Measurements from ENCODE around the gene KCNAB1. TPM values are rescaled to one million over a fixed set of nuclear protein-coding genes. Genes with fewer than 3 reads are reported as not detected.

The KCNAB1 gene
- polyA plus RNA-seq, 1 donor, result 2.5 TPM

GRCh38 chr3:156443079-156443478 lies 322.7 kb downstream of the KCNAB1 start:
- no peaks in the 10 kb centered on the region for H3K4me1 ChIP-seq (ENCODE audit: control insufficient read depth, insufficient read depth, low read length)
- H3K36me3 ChIP-seq (ENCODE audit: control insufficient read depth, insufficient read depth, low read length), result no peaks in the 10 kb centered on the region
- no CpG with 5 or more reads among the region's 5 CpGs for WGBS (ENCODE audit: insufficient coverage, low lambda C conversion rate)
- no peaks in the 10 kb centered on the region for H3K9me3 ChIP-seq (ENCODE audit: control insufficient read depth, low read depth, low read length)
- no peaks in the 10 kb centered on the region for H3K27me3 ChIP-seq (ENCODE audit: control insufficient read depth, insufficient read depth, low read length)
- no peak for DNase-seq
- no peak overlapping the region for H3K27ac ChIP-seq (ENCODE audit: low read length)
- H3K4me3 ChIP-seq (ENCODE audit: low read length), result no peak overlapping the region

GRCh38 chr3:156445117-156446090 lies 325.0 kb downstream of the KCNAB1 start:
- no peaks in the 10 kb centered on the region for H3K27me3 ChIP-seq (ENCODE audit: control insufficient read depth, insufficient read depth, low read length)
- 83% methylated on average over 1 of the region's 10 CpGs for WGBS (ENCODE audit: insufficient coverage, low lambda C conversion rate)
- DNase-seq, result no peak
- H3K4me3 ChIP-seq (ENCODE audit: low read length), result no peak overlapping the region
- H3K36me3 ChIP-seq (ENCODE audit: control insufficient read depth, insufficient read depth, low read length), result no peaks in the 10 kb centered on the region
- H3K4me1 ChIP-seq (ENCODE audit: control insufficient read depth, insufficient read depth, low read length), result no peaks in the 10 kb centered on the region
- H3K9me3 ChIP-seq (ENCODE audit: control insufficient read depth, low read depth, low read length), result no peaks in the 10 kb centered on the region
- no peak overlapping the region for H3K27ac ChIP-seq (ENCODE audit: low read length)

- H3K9me3 ChIP-seq (ENCODE audit: control insufficient read depth, low read depth, low read length), result no peaks in the 10 kb centered on the region
- H3K27ac ChIP-seq (ENCODE audit: low read length), result no peak overlapping the region
- no peaks in the 10 kb centered on the region for H3K4me1 ChIP-seq (ENCODE audit: control insufficient read depth, insufficient read depth, low read length)
- H3K27me3 ChIP-seq (ENCODE audit: control insufficient read depth, insufficient read depth, low read length), result no peaks in the 10 kb centered on the region
- DNase-seq, result no peak
- no peak overlapping the region for H3K4me3 ChIP-seq (ENCODE audit: low read length)
- H3K36me3 ChIP-seq (ENCODE audit: control insufficient read depth, insufficient read depth, low read length), result no peaks in the 10 kb centered on the region
- no CpG with 5 or more reads among the region's 1 CpG for WGBS (ENCODE audit: insufficient coverage, low lambda C conversion rate)
These were observed 327.9 kb downstream of the KCNAB1 start for GRCh38 chr3:156448300-156448699.

- Histone ChIP-seq H3K4me1 (ENCODE audit: control insufficient read depth, insufficient read depth, low read length) (no peaks in the 10 kb centered on the region), H3K4me3 (ENCODE audit: low read length) (no peak overlapping the region), H3K27me3 (ENCODE audit: control insufficient read depth, insufficient read depth, low read length) (no peaks in the 10 kb centered on the region), H3K36me3 (ENCODE audit: control insufficient read depth, insufficient read depth, low read length) (no peaks in the 10 kb centered on the region), H3K9me3 (ENCODE audit: control insufficient read depth, low read depth, low read length) (no peaks in the 10 kb centered on the region), H3K27ac (ENCODE audit: low read length) (no peak overlapping the region)
- no CpG with 5 or more reads among the region's 2 CpGs for WGBS (ENCODE audit: insufficient coverage, low lambda C conversion rate)
- no peak for DNase-seq
These were observed 329.6 kb downstream of the KCNAB1 start for GRCh38 chr3:156449710-156450574.

- H3K27ac ChIP-seq (ENCODE audit: low read length), result no peak overlapping the region
- H3K27me3 ChIP-seq (ENCODE audit: control insufficient read depth, insufficient read depth, low read length), result no peaks in the 10 kb centered on the region
- WGBS (ENCODE audit: insufficient coverage, low lambda C conversion rate), result no CpG with 5 or more reads among the region's 4 CpGs
These were observed 335.5 kb downstream of the KCNAB1 start for GRCh38 chr3:156455839-156456238.

GRCh38 chr3:156456771-156457224 lies 336.4 kb downstream of the KCNAB1 start:
- H3K27ac ChIP-seq (ENCODE audit: low read length), result no peak overlapping the region
- no CpG with 5 or more reads among the region's 5 CpGs for WGBS (ENCODE audit: insufficient coverage, low lambda C conversion rate)
- H3K9me3 ChIP-seq (ENCODE audit: control insufficient read depth, low read depth, low read length), result no peaks in the 10 kb centered on the region
- no peak for DNase-seq
- no peaks in the 10 kb centered on the region for H3K36me3 ChIP-seq (ENCODE audit: control insufficient read depth, insufficient read depth, low read length)
- no peaks in the 10 kb centered on the region for H3K4me1 ChIP-seq (ENCODE audit: control insufficient read depth, insufficient read depth, low read length)
- H3K27me3 ChIP-seq (ENCODE audit: control insufficient read depth, insufficient read depth, low read length), result no peaks in the 10 kb centered on the region
- H3K4me3 ChIP-seq (ENCODE audit: low read length), result no peak overlapping the region

More at GRCh38 chr3:156455839-156456238, 335.5 kb downstream of the KCNAB1 start:
- DNase-seq, result no peak
- H3K9me3 ChIP-seq (ENCODE audit: control insufficient read depth, low read depth, low read length), result no peaks in the 10 kb centered on the region
- H3K36me3 ChIP-seq (ENCODE audit: control insufficient read depth, insufficient read depth, low read length), result no peaks in the 10 kb centered on the region
- H3K4me3 ChIP-seq (ENCODE audit: low read length), result no peak overlapping the region
- H3K4me1 ChIP-seq (ENCODE audit: control insufficient read depth, insufficient read depth, low read length), result no peaks in the 10 kb centered on the region

- no peaks in the 10 kb centered on the region for H3K9me3 ChIP-seq (ENCODE audit: control insufficient read depth, low read depth, low read length)
- H3K4me3 ChIP-seq (ENCODE audit: low read length), result no peak overlapping the region
- no peak for DNase-seq
- H3K4me1 ChIP-seq (ENCODE audit: control insufficient read depth, insufficient read depth, low read length), result no peaks in the 10 kb centered on the region
- no peaks in the 10 kb centered on the region for H3K36me3 ChIP-seq (ENCODE audit: control insufficient read depth, insufficient read depth, low read length)
- H3K27ac ChIP-seq (ENCODE audit: low read length), result no peak overlapping the region
- WGBS (ENCODE audit: insufficient coverage, low lambda C conversion rate), result no CpG with 5 or more reads among the region's 7 CpGs
- no peaks in the 10 kb centered on the region for H3K27me3 ChIP-seq (ENCODE audit: control insufficient read depth, insufficient read depth, low read length)
These were observed 339.1 kb downstream of the KCNAB1 start for GRCh38 chr3:156459434-156459833.

- Histone ChIP-seq H3K4me3 (ENCODE audit: low read length) (no peak overlapping the region), H3K27me3 (ENCODE audit: control insufficient read depth, insufficient read depth, low read length) (no peaks in the 10 kb centered on the region), H3K4me1 (ENCODE audit: control insufficient read depth, insufficient read depth, low read length) (no peaks in the 10 kb centered on the region), H3K9me3 (ENCODE audit: control insufficient read depth, low read depth, low read length) (no peaks in the 10 kb centered on the region), H3K27ac (ENCODE audit: low read length) (no peak overlapping the region), H3K36me3 (ENCODE audit: control insufficient read depth, insufficient read depth, low read length) (no peaks in the 10 kb centered on the region)
- no CpG with 5 or more reads among the region's 2 CpGs for WGBS (ENCODE audit: insufficient coverage, low lambda C conversion rate)
- no peak for DNase-seq
These were observed 339.8 kb downstream of the KCNAB1 start for GRCh38 chr3:156460206-156460611.

GRCh38 chr3:156461889-156462288 lies 341.5 kb downstream of the KCNAB1 start:
- no peaks in the 10 kb centered on the region for H3K9me3 ChIP-seq (ENCODE audit: control insufficient read depth, low read depth, low read length)
- H3K36me3 ChIP-seq (ENCODE audit: control insufficient read depth, insufficient read depth, low read length), result no peaks in the 10 kb centered on the region
- no peaks in the 10 kb centered on the region for H3K27me3 ChIP-seq (ENCODE audit: control insufficient read depth, insufficient read depth, low read length)
- H3K27ac ChIP-seq (ENCODE audit: low read length), result no peak overlapping the region
- DNase-seq, result no peak
- no CpG with 5 or more reads among the region's 1 CpG for WGBS (ENCODE audit: insufficient coverage, low lambda C conversion rate)
- no peak overlapping the region for H3K4me3 ChIP-seq (ENCODE audit: low read length)
- H3K4me1 ChIP-seq (ENCODE audit: control insufficient read depth, insufficient read depth, low read length), result no peaks in the 10 kb centered on the region

- 67% methylated on average over 3 of the region's 5 CpGs for WGBS (ENCODE audit: insufficient coverage, low lambda C conversion rate)
- H3K4me3 ChIP-seq (ENCODE audit: low read length), result no peak overlapping the region
- no peaks in the 10 kb centered on the region for H3K4me1 ChIP-seq (ENCODE audit: control insufficient read depth, insufficient read depth, low read length)
- H3K27me3 ChIP-seq (ENCODE audit: control insufficient read depth, insufficient read depth, low read length), result no peaks in the 10 kb centered on the region
- no peak for DNase-seq
- H3K36me3 ChIP-seq (ENCODE audit: control insufficient read depth, insufficient read depth, low read length), result no peaks in the 10 kb centered on the region
- H3K27ac ChIP-seq (ENCODE audit: low read length), result no peak overlapping the region
- H3K9me3 ChIP-seq (ENCODE audit: control insufficient read depth, low read depth, low read length), result no peaks in the 10 kb centered on the region
These were observed 342.7 kb downstream of the KCNAB1 start for GRCh38 chr3:156463123-156463522.

Measured in large intestine (tissue), 3 donors.